Measurements from ENCODE around the gene TMEM52. TPM values are rescaled to one million over a fixed set of nuclear protein-coding genes. Genes with fewer than 3 reads are reported as not detected.
A peak's percentile ranks its signal among the peaks of the same experiment; 100 is the strongest.

TMEM52 gene
- total RNA-seq = 1 to 10 TPM in 3 of 4 donors, not detected in 1; 1.4 to 6.3 (median 4.2) TPM

DNA sequence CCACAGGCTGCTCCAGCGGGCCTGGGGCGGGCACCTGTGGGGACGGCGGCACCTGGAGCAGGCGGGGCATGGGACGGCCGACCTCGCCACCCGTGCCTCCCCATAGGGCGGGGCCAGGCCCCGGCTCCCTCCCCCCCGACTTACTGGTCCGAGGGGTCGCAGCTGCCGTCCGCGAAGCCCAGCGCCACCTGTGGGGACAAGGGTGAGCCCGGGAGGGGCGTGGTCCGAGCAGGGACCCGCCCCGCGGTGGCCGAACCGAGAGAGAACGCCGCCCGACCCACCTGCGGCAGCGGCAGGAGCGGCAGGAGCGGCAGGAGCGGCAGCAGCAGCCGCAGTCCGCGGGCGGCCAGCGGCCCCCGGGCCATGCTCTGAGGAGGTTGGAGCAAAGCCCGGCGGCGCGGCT lies at the start of gene TMEM52:
Gene TMEM52, minus strand, starts transcription at position 379 of the 403 bp plus-strand sequence. Its CDS starts 14 bp downstream, at position 365.
- Histone ChIP-seq H3K36me3 (no peaks in the 10 kb centered on the region), H3K9me3 (no peaks in the 10 kb centered on the region), H3K4me1 (peaks cover 14 to 24% (median 22%) of the 10 kb centered on the region in 4 donors), H3K4me3 (peak within 1 kb of the TSS; percentile 61 to 68 (median 64)), H3K27me3 (peaks cover 0 to 9% (median 0%) of the 10 kb centered on the region in 4 donors), H3K27ac (replicated peaks in 1 of 4) (peak within 1 kb of the TSS; percentile 64 to 79 (median 68))
- WGBS = no CpG with 5 or more reads among the region's 44 CpGs
- intact Hi-C loops (cut with DNase I) = no loop called here
- TF ChIP-seq POLR2AphosphoS5 (IDR thresholded peaks at IDR 0.05) = peak in 1 of 2 donors; percentile 22
- no peak for TF ChIP-seq CTCF (IDR thresholded peaks at IDR 0.05)
- no peak for DNase-seq (ENCODE audit: extremely low spot score)

DNA sequence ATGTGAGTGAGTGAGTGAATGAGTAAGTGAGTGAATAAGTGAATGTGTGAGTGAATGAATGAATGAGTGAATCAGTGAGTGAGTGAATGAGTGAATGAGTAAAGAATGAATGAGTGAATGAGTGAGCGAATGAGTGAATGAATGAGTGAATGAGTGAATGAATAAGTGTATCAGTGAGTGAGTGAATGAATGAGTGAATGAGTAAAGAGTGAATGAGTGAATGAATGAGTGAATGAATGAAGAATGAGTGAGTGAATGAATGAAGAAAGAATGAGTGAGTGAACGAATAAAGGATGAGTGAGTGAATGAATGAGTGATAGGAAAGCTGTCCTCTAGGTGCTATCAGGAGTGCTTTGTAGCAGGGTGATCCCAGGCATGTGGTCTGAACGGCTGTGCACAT lies 48.8 kb upstream of the TMEM52 start:
- H3K36me3 ChIP-seq = no peaks in the 10 kb centered on the region
- H3K9me3 ChIP-seq = no peaks in the 10 kb centered on the region
- H3K27me3 ChIP-seq = peaks cover 0 to 80% (median 4%) of the 10 kb centered on the region in 4 donors
- no peak overlapping the region for H3K27ac ChIP-seq (replicated peaks in 1 of 4)
- 69% methylated on average over 3 of the region's 3 CpGs for WGBS
- no peak for TF ChIP-seq CTCF (IDR thresholded peaks at IDR 0.05)
- no peak for TF ChIP-seq EP300 (IDR thresholded peaks at IDR 0.05)
- TF ChIP-seq POLR2AphosphoS5 (IDR thresholded peaks at IDR 0.05) = no peak
- TF ChIP-seq POLR2A (IDR thresholded peaks at IDR 0.05; ENCODE audit: low read depth) = no peak
- H3K4me1 ChIP-seq = no peaks in the 10 kb centered on the region
- intact Hi-C loops (cut with DNase I) = no loop called here
- H3K4me3 ChIP-seq = no peak overlapping the region
- no peak for DNase-seq (ENCODE audit: extremely low spot score)

DNA sequence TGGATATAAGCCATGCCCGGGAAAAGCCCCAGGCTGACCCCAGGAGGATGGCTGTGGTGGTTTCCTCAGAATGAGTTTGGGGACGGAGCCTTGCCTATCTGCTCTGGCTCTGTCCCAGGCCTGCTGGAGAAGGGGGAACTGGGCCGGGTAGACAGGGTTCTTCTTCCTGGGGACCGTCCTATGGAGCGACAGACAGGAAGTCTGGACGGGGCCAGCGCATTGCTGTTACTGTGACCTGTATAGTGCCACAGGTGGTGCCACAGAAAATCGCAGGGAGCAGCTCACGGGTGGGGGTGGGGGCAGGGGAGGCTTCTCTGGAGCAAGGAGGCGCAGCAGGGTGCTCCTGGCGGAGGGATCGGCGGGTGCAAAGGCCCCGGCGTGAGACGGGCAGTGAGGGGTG lies 48.1 kb upstream of the TMEM52 start:
- intact Hi-C loops (cut with DNase I) = no loop called here
- H3K9me3 ChIP-seq = no peaks in the 10 kb centered on the region
- no peaks in the 10 kb centered on the region for H3K36me3 ChIP-seq
- no peak for DNase-seq (ENCODE audit: extremely low spot score)
- no peak for TF ChIP-seq POLR2A (IDR thresholded peaks at IDR 0.05; ENCODE audit: low read depth)
- no peak for TF ChIP-seq EP300 (IDR thresholded peaks at IDR 0.05)
- no peak for TF ChIP-seq POLR2AphosphoS5 (IDR thresholded peaks at IDR 0.05)
- TF ChIP-seq CTCF (IDR thresholded peaks at IDR 0.05) = no peak
- no peaks in the 10 kb centered on the region for H3K4me1 ChIP-seq
- 69% methylated on average over 16 of the region's 16 CpGs for WGBS
- H3K4me3 ChIP-seq = no peak overlapping the region
- H3K27ac ChIP-seq (replicated peaks in 1 of 4) = no peak overlapping the region
- H3K27me3 ChIP-seq = peaks cover 0 to 78% (median 4%) of the 10 kb centered on the region in 4 donors

GRCh38 chr1:1966071-1966740 lies 47.1 kb upstream of the TMEM52 start:
- TF ChIP-seq CTCF (IDR thresholded peaks at IDR 0.05) (no peak), EP300 (IDR thresholded peaks at IDR 0.05) (no peak), POLR2AphosphoS5 (IDR thresholded peaks at IDR 0.05) (no peak), POLR2A (IDR thresholded peaks at IDR 0.05; ENCODE audit: low read depth) (no peak)
- H3K4me1 ChIP-seq = no peaks in the 10 kb centered on the region
- H3K4me3 ChIP-seq = no peak overlapping the region
- peaks cover 0 to 78% (median 4%) of the 10 kb centered on the region in 4 donors for H3K27me3 ChIP-seq
- intact Hi-C loops (cut with DNase I) = no loop called here
- no peaks in the 10 kb centered on the region for H3K9me3 ChIP-seq
- no peak overlapping the region for H3K27ac ChIP-seq (replicated peaks in 1 of 4)
- no peaks in the 10 kb centered on the region for H3K36me3 ChIP-seq
- WGBS = 55% methylated on average over 37 of the region's 38 CpGs
- no peak for DNase-seq (ENCODE audit: extremely low spot score)
